Upper lobe of left lung (tissue), 4 donors: Measurements from ENCODE around the gene CASP10.

Source experiments
- CTCF ChIP-seq, 6 experiments: fragments of 450-650 bp in 4 of 6; fragments of 200-600 bp in 2 of 6; sonication (generic) in 2 of 6; IDR thresholded peaks; one replicate each; pipeline ENCODE4 v1.5.1; 2016 to 2019; ENCODE audit warnings: antibody characterized with exemption in 6 of 6
- EP300 ChIP-seq, 4 donors: sonication (generic); formaldehyde crosslinking; IDR thresholded peaks; one replicate each; pipeline ENCODE4 v1.5.1; 2017; ENCODE audit warnings: antibody characterized with exemption in 4 of 4, control low read depth in 2 of 4
- POLR2A ChIP-seq, 4 donors: fragments of 450-650 bp; IDR thresholded peaks; one replicate each; pipeline ENCODE4 v1.5.1; 2016 to 2017; ENCODE audit warnings: antibody characterized with exemption in 4 of 4, mild to moderate bottlenecking in 2 of 4
- POLR2AphosphoS5 ChIP-seq, 2 donors: sonication (generic); formaldehyde crosslinking; IDR thresholded peaks; one replicate each; pipeline ENCODE4 v1.5.1; 2017; ENCODE audit warnings: antibody characterized with exemption in 2 of 2

GRCh38 chr2:201267278-201268030, 84.5 kb downstream of the CASP10 start:
- TF ChIP-seq CTCF (IDR thresholded peaks at IDR 0.05) (no peak), POLR2A (IDR thresholded peaks at IDR 0.05) (no peak), POLR2AphosphoS5 (IDR thresholded peaks at IDR 0.05) (no peak), EP300 (IDR thresholded peaks at IDR 0.05) (no peak)
